H9 (cell line): ENCODE results near the gene NLRP9. TPM values are rescaled to one million over a fixed set of nuclear protein-coding genes. Genes with fewer than 3 reads are reported as not detected.
A peak's percentile ranks its signal among the peaks of the same experiment; 100 is the strongest.

Experiments
- DNase-seq: peaks from one replicate; pipeline ENCODE4 v3.0.0-alpha.2; 2017
- H2AFZ ChIP-seq: one replicate; pipeline ENCODE4 v1.6.1; 2013; ENCODE audit warnings: mild to moderate bottlenecking, low read length, control low read depth, moderate library complexity
- H2AK5ac ChIP-seq: 2 replicates; pipeline ENCODE4 v1.6.1; 2013; ENCODE audit warnings: low read length, control low read depth, mixed read lengths; ENCODE audit not compliant: insufficient read length
- H2BK120ac ChIP-seq: one replicate; pipeline ENCODE4 v1.6.1; 2013; ENCODE audit warnings: low read depth, mild to moderate bottlenecking, low read length, control low read depth, inconsistent platforms; ENCODE audit not compliant: poor library complexity, severe bottlenecking
- H2BK12ac ChIP-seq: 2 replicates; pipeline ENCODE4 v1.6.1; 2013; ENCODE audit warnings: low read length, control low read depth, mixed read lengths, low read depth; ENCODE audit not compliant: insufficient read length
- H2BK15ac ChIP-seq: 2 replicates; pipeline ENCODE4 v1.6.1; 2013; ENCODE audit warnings: low read depth, low read length, control low read depth
- H2BK20ac ChIP-seq: one replicate; pipeline ENCODE4 v1.6.1; 2013; ENCODE audit warnings: low read depth, mild to moderate bottlenecking, low read length, control low read depth, inconsistent platforms; ENCODE audit not compliant: poor library complexity, severe bottlenecking
- H2BK5ac ChIP-seq: 2 replicates; pipeline ENCODE4 v1.6.1; 2013; ENCODE audit warnings: low read length, control low read depth, mixed read lengths; ENCODE audit not compliant: insufficient read length
- H3K14ac ChIP-seq: 2 replicates; pipeline ENCODE4 v1.6.1; 2013; ENCODE audit warnings: low read length, control low read depth; ENCODE audit not compliant: insufficient read depth
- H3K18ac ChIP-seq: 2 replicates; pipeline ENCODE4 v1.6.1; 2013; ENCODE audit warnings: low read depth, mild to moderate bottlenecking, mixed read lengths, low read length, control low read depth; ENCODE audit not compliant: insufficient read length
- H3K23ac ChIP-seq: 2 replicates; pipeline ENCODE4 v1.6.1; 2013; ENCODE audit warnings: low read length, control low read depth, mixed read lengths, low read depth; ENCODE audit not compliant: insufficient read length
- H3K23me2 ChIP-seq: 2 replicates; pipeline ENCODE4 v1.6.1; 2013; ENCODE audit warnings: low read depth, mild to moderate bottlenecking, mixed read lengths, low read length, control low read depth; ENCODE audit not compliant: insufficient read length, poor library complexity, severe bottlenecking
- H3K27ac ChIP-seq: 2 replicates; pipeline ENCODE4 v1.5.1; 2013; ENCODE audit warnings: low read length, control low read depth, mixed read lengths, low read depth; ENCODE audit not compliant: insufficient read length
- H3K27me3 ChIP-seq: 2 replicates; pipeline ENCODE4 v1.6.1; 2013; ENCODE audit warnings: low read length, control low read depth, inconsistent platforms; ENCODE audit not compliant: insufficient read depth
- H3K4ac ChIP-seq: 2 replicates; pipeline ENCODE4 v1.6.1; 2013; ENCODE audit warnings: low read depth, mild to moderate bottlenecking, control low read depth, inconsistent platforms, low read length, moderate library complexity
- H3K4me1 ChIP-seq: 2 replicates; pipeline ENCODE4 v1.6.1; 2013; ENCODE audit warnings: low read length, control low read depth, inconsistent platforms; ENCODE audit not compliant: insufficient read depth
- H3K4me2 ChIP-seq: 2 replicates; pipeline ENCODE4 v1.6.1; 2013; ENCODE audit warnings: low read length, control low read depth, mixed read lengths; ENCODE audit not compliant: insufficient read length, insufficient read depth
- H3K56ac ChIP-seq: 2 replicates; pipeline ENCODE4 v1.6.1; 2013; ENCODE audit warnings: low read depth, mild to moderate bottlenecking, mixed read lengths, low read length, control low read depth; ENCODE audit not compliant: insufficient read length
- H3K79me1 ChIP-seq: 2 replicates; pipeline ENCODE4 v1.6.1; 2013; ENCODE audit warnings: low read depth, mild to moderate bottlenecking, moderate library complexity, low read length, control low read depth, inconsistent platforms; ENCODE audit not compliant: insufficient read depth, poor library complexity, severe bottlenecking
- H3K79me2 ChIP-seq: 2 replicates; pipeline ENCODE4 v1.6.1; 2013; ENCODE audit warnings: low read length, control low read depth, inconsistent platforms; ENCODE audit not compliant: insufficient read depth
- H3K9ac ChIP-seq: 2 replicates; pipeline ENCODE4 v1.6.1; 2013; ENCODE audit warnings: low read length, control low read depth, mixed read lengths; ENCODE audit not compliant: insufficient read length; ENCODE audit errors: extremely low read depth
- H3K9me3 ChIP-seq: one replicate; pipeline ENCODE4 v1.6.1; 2013; ENCODE audit warnings: low read depth, low read length, inconsistent platforms; ENCODE audit not compliant: control insufficient read depth
- H3T11ph ChIP-seq: one replicate; pipeline ENCODE4 v1.6.1; 2013; ENCODE audit warnings: mild to moderate bottlenecking, low read length, control low read depth, inconsistent platforms
- H4K20me1 ChIP-seq: one replicate; pipeline ENCODE4 v1.6.1; 2013; ENCODE audit not compliant: control insufficient read depth, insufficient read length, insufficient read depth
- H4K5ac ChIP-seq: 2 replicates; pipeline ENCODE4 v1.6.1; 2013; ENCODE audit warnings: low read depth, mild to moderate bottlenecking, mixed read lengths, low read length, control low read depth; ENCODE audit not compliant: insufficient read length
- H4K8ac ChIP-seq: replicated peaks from 2 replicates; pipeline ENCODE4 v1.6.1; 2013; ENCODE audit warnings: low read length, control low read depth, mixed read lengths, low read depth; ENCODE audit not compliant: insufficient read length
- H4K91ac ChIP-seq: 2 replicates; pipeline ENCODE4 v1.6.1; 2013; ENCODE audit warnings: low read depth, mild to moderate bottlenecking, moderate library complexity, mixed read lengths, low read length, control low read depth; ENCODE audit not compliant: insufficient read length
- H3K27ac Mint-ChIP-seq, 3 experiments: 2 replicates in 2 of 3; 3 replicates in 1 of 3; pipeline ENCODE4 v1.8.0; 2020 to 2021; ENCODE audit warnings: mixed read lengths in 3 of 3, mild to moderate bottlenecking in 1 of 3, moderate library complexity in 1 of 3
- H3K27me3 Mint-ChIP-seq: 2 replicates; pipeline ENCODE4 v1.8.0; 2021; ENCODE audit warnings: low read depth, mild to moderate bottlenecking, moderate library complexity, mixed read lengths
- H3K36me3 Mint-ChIP-seq, 3 experiments: 2 replicates in 2 of 3; 3 replicates in 1 of 3; pipeline ENCODE4 v1.8.0; 2020 to 2021; ENCODE audit warnings: low read depth in 3 of 3, mixed read lengths in 3 of 3; ENCODE audit not compliant: insufficient read depth in 1 of 3
- H3K4me1 Mint-ChIP-seq, 2 experiments: 2 replicates each; pipeline ENCODE4 v1.8.0; 2020; ENCODE audit warnings: mixed read lengths in 2 of 2
- H3K4me3 Mint-ChIP-seq, 2 experiments: 2 replicates in 1 of 2; 3 replicates in 1 of 2; pipeline ENCODE4 v1.8.0; 2020 to 2021; ENCODE audit warnings: mild to moderate bottlenecking in 2 of 2, mixed read lengths in 2 of 2, moderate library complexity in 1 of 2
- H3K9me3 Mint-ChIP-seq, 2 experiments: 2 replicates in 1 of 2; 3 replicates in 1 of 2; pipeline ENCODE4 v1.8.0; 2020; ENCODE audit warnings: mild to moderate bottlenecking in 2 of 2, mixed read lengths in 2 of 2, moderate library complexity in 1 of 2
- CTCF ChIP-seq: fragments of 200-600 bp; sonication (generic); conservative IDR thresholded peaks from 3 replicates; pipeline ENCODE4 v1.8.0; 2021; ENCODE audit warnings: antibody characterized with exemption, mild to moderate bottlenecking
- WGBS: extraction: QIAGEN DNeasy Blood & Tissue Kit; methylation state at CpG from one replicate; pipeline ENCODE4 v1.1.7; 2013; ENCODE audit warnings: missing lambda C conversion rate, low lambda C conversion rate, mixed read lengths; ENCODE audit not compliant: insufficient read length; ENCODE audit errors: extremely low coverage; 5-methylcytosine and 5-hydroxymethylcytosine counted together
- total RNA-seq: library from RNA; stranded (reverse); gene quantifications from 2 replicates; pipeline ENCODE4 v1.2.1, GENCODE V29; 2021

NLRP9 gene
- total RNA-seq, 1 experiment from 2014 or later: not detected

- no CpG with 5 or more reads among the region's 15 CpGs for WGBS
- no peaks in the 10 kb centered on the region for H3K27me3 Mint-ChIP-seq
- peaks cover 6% of the 10 kb centered on the region for H3K23me2 ChIP-seq
- peak overlapping the region in 2 of 3 experiments; percentile 87 to 98; a peak in 6 of 7 replicates for H3K27ac Mint-ChIP-seq
- no peak overlapping the region for H3K14ac ChIP-seq
- H3K79me2 ChIP-seq: peaks cover 19% of the 10 kb centered on the region; the same call in 1 of the 2 replicates
- H4K5ac ChIP-seq: no peak overlapping the region
- no peaks in the 10 kb centered on the region for H3K9me3 ChIP-seq
- peak overlapping the region; percentile 42 for H3K4me2 ChIP-seq
- no peak overlapping the region for H2AK5ac ChIP-seq
- H3K18ac ChIP-seq: no peak overlapping the region
- no peak overlapping the region for H3K23ac ChIP-seq
- no peaks in the 10 kb centered on the region; a peak in 1 of 5 replicates for H3K9me3 Mint-ChIP-seq
- no peak for DNase-seq
- no peak overlapping the region for H2BK12ac ChIP-seq
- peaks cover 12% of the 10 kb centered on the region for H3K79me1 ChIP-seq
- no peak overlapping the region for H4K8ac ChIP-seq
- no peak overlapping the region for H4K91ac ChIP-seq
- H3K9ac ChIP-seq: no peak overlapping the region
- no peak overlapping the region for H3K56ac ChIP-seq
- no peak overlapping the region for H2AFZ ChIP-seq
- peak overlapping the region; percentile 42 to 98 for H3K4me3 Mint-ChIP-seq
- no peak for TF ChIP-seq CTCF
- H3K27ac ChIP-seq: no peak overlapping the region
- H3K4ac ChIP-seq: no peak overlapping the region
- no peak overlapping the region for H2BK120ac ChIP-seq
- no peaks in the 10 kb centered on the region for H4K20me1 ChIP-seq
- H2BK15ac ChIP-seq: no peak overlapping the region
- no peak overlapping the region for H3T11ph ChIP-seq
- no peaks in the 10 kb centered on the region for H3K27me3 ChIP-seq
- H3K4me1 ChIP-seq: no peaks in the 10 kb centered on the region
- H3K4me1 Mint-ChIP-seq: peaks cover 41 to 48% of the 10 kb centered on the region in 2 experiments
- H2BK20ac ChIP-seq: no peak overlapping the region
- peaks cover 36 to 61% (median 56%) of the 10 kb centered on the region in 3 experiments for H3K36me3 Mint-ChIP-seq
- no peak overlapping the region for H2BK5ac ChIP-seq
Measured at GRCh38 chr19:55673889-55674288, 64.3 kb downstream of the NLRP9 start.
